Mesodermal cell (in vitro differentiated cells): ENCODE measurements around the gene SURF6.
"Not testable (repeated sequence)": the region's sequence is repeated elsewhere in the genome, so short reads cannot be mapped to it uniquely, and the experiment has no call there.

Experiments used
- H3K27ac ChIP-seq: 2 replicates; pipeline ENCODE4 v1.7.0; 2013; ENCODE audit warnings: mild to moderate bottlenecking, low read depth, low read length, moderate library complexity; ENCODE audit not compliant: severe bottlenecking
- H3K36me3 ChIP-seq: 2 replicates; pipeline ENCODE4 v1.7.1; 2013; ENCODE audit warnings: mild to moderate bottlenecking, low read length, moderate library complexity; ENCODE audit not compliant: control insufficient read depth, insufficient read depth
- H3K4me1 ChIP-seq: one replicate; pipeline ENCODE4 v1.7.1; 2013; ENCODE audit warnings: mild to moderate bottlenecking, low read length; ENCODE audit not compliant: insufficient read depth, control insufficient read depth, poor library complexity, severe bottlenecking
- H3K4me3 ChIP-seq: 2 replicates; pipeline ENCODE4 v1.7.0; 2013; ENCODE audit warnings: low read length, control low read depth, mild to moderate bottlenecking; ENCODE audit not compliant: insufficient read depth, poor library complexity, severe bottlenecking; ENCODE audit errors: extremely low read depth
- H3K9me3 ChIP-seq: 2 replicates; pipeline ENCODE4 v1.7.1; 2013; ENCODE audit warnings: mild to moderate bottlenecking, low read length, moderate library complexity; ENCODE audit not compliant: control insufficient read depth
- WGBS, 2 experiments: methylation state at CpG; one replicate each; pipeline ENCODE4 v1.1.5; 2013; ENCODE audit warnings: missing lambda C conversion rate in 2 of 2; ENCODE audit not compliant: insufficient coverage in 2 of 2; 5-methylcytosine and 5-hydroxymethylcytosine counted together

SURF6 gene

DNA sequence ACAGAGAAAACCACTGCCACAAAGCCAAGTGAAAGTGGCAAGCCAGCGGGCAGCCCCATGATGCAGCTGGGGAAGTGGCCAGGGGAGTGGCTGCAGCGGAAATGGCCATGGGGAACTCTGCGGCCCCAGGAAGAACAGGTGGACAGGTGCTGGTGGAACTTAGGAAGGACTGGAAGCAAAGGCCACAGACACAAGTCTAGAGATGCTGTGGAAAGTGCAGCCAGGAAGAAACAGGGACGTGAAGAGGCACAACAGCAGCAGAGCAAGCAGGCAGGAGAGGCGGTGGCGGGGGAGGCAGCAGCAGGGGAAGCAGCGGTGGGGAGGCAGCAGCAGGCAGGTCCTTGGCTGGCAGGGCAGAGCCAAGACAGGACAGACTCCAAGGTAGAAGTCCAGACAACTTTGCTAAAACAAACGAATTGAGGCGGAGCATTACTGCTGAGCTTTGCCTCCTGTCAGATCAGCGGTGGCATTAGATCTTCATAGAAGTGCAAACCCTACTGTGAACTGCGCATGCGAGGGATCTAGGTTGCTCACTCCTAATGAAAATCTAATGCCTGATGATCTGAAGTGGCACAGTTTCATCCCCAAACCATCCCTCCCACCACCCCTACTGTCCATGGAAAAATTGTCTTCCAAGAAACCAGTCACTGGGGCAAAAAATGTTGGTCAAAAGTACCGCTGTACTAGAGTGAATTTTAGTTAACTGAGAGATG, 11.8 kb downstream of the SURF6 start:
- Histone ChIP-seq H3K27ac (no peak overlapping the region), H3K4me1 (no peaks in the 10 kb centered on the region), H3K9me3 (peaks cover 4% of the 10 kb centered on the region), H3K36me3 (no peaks in the 10 kb centered on the region), H3K4me3 (no peak overlapping the region)
- WGBS, 2 experiments, result 80 to 87% methylated on average over 12 to 13 of the region's 13 CpGs

GRCh38 chr9:133323211-133323610, 12.8 kb downstream of the SURF6 start:
- peaks cover 4% of the 10 kb centered on the region for H3K9me3 ChIP-seq
- no peaks in the 10 kb centered on the region for H3K36me3 ChIP-seq
- WGBS, 2 experiments, result 96% methylated on average over 7 to 8 of the region's 10 CpGs
- no peaks in the 10 kb centered on the region for H3K4me1 ChIP-seq
- H3K27ac ChIP-seq, result no peak overlapping the region
- no peak overlapping the region for H3K4me3 ChIP-seq

DNA sequence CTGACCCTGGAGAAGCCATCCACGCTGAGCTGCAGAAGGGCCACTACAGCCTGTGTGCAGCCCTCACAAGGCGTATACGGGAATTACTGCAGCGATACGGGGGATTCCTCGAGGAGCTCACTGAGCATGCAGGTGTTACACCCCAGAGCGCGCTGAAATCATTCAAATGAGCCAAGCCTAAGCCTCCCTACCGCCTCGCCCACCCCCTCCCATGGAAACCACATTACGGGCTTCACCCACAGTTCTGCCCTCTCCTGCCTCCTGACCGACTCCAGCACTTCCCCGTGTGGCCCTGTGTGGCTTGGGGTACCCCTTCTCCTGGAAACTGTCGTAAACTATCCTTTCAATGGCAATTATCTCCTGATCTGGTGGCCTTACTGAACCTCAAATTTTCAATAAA, 13.3 kb downstream of the SURF6 start:
- H3K36me3 ChIP-seq, result no peaks in the 10 kb centered on the region
- H3K4me1 ChIP-seq, result no peaks in the 10 kb centered on the region
- H3K4me3 ChIP-seq, result no peak overlapping the region
- H3K27ac ChIP-seq, result no peak overlapping the region
- peaks cover 4% of the 10 kb centered on the region for H3K9me3 ChIP-seq
- 87 to 89% methylated on average over 11 to 14 of the region's 14 CpGs for WGBS, 2 experiments

GRCh38 chr9:133321411-133321935, 14.5 kb downstream of the SURF6 start:
- WGBS, 2 experiments, result 84 to 91% methylated on average over 6 to 11 of the region's 13 CpGs
- no peak overlapping the region for H3K4me3 ChIP-seq
- H3K9me3 ChIP-seq, result peaks cover 4% of the 10 kb centered on the region
- H3K27ac ChIP-seq, result no peak overlapping the region
- no peaks in the 10 kb centered on the region for H3K36me3 ChIP-seq
- H3K4me1 ChIP-seq, result no peaks in the 10 kb centered on the region

GRCh38 chr9:133320421-133320881, 15.5 kb downstream of the SURF6 start:
- H3K4me1 ChIP-seq, result no peaks in the 10 kb centered on the region
- WGBS, 2 experiments, result 83 to 86% methylated on average over 10 to 13 of the region's 13 CpGs
- H3K9me3 ChIP-seq, result peaks cover 4% of the 10 kb centered on the region
- H3K4me3 ChIP-seq, result no peak overlapping the region
- no peak overlapping the region for H3K27ac ChIP-seq
- no peaks in the 10 kb centered on the region for H3K36me3 ChIP-seq

- not testable (repeated sequence) for H3K36me3 ChIP-seq, H3K4me3 ChIP-seq, H3K9me3 ChIP-seq, H3K27ac ChIP-seq, H3K4me1 ChIP-seq
- WGBS, 2 experiments, result 86 to 91% methylated on average over 3 to 7 of the region's 13 CpGs
These were observed 18.4 kb downstream of the SURF6 start for GRCh38 chr9:133317551-133317950.

GRCh38 chr9:133315997-133316396, 20.0 kb downstream of the SURF6 start:
- Histone ChIP-seq H3K36me3 (no peaks in the 10 kb centered on the region), H3K4me1 (no peaks in the 10 kb centered on the region), H3K4me3 (no peak overlapping the region), H3K9me3 (no peaks in the 10 kb centered on the region), H3K27ac (no peak overlapping the region)
- WGBS, 2 experiments, result no CpG with 5 or more reads among the region's 2 CpGs

- H3K9me3 ChIP-seq, result no peaks in the 10 kb centered on the region
- H3K27ac ChIP-seq, result no peak overlapping the region
- H3K36me3 ChIP-seq, result no peaks in the 10 kb centered on the region
- no peaks in the 10 kb centered on the region for H3K4me1 ChIP-seq
- 82% methylated on average over 6 of the region's 6 CpGs; no CpG with 5 or more reads in 1 of the 2 experiments for WGBS, 2 experiments
- no peak overlapping the region for H3K4me3 ChIP-seq
These were observed 26.4 kb downstream of the SURF6 start for GRCh38 chr9:133309608-133310007.

DNA sequence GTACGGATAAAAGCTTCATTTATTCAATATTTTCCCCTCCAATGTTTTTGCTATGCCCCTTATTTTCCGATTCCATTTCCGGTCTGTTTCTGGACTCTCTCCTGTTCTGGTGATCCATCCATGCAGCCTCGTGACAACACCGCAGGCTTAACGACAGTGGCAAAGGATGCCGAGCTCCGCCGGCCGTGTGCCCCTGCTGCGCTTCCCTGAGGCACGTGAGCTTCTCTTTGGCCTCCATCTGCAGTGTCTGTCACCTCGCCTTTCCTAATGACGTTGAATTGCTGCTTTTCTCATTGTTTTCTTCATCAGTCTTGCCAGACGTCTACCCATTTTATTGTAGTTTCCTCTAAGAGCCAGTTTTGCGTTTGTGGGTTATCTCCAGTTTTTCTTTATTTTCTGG, 28.7 kb downstream of the SURF6 start:
- 83 to 92% methylated on average over 14 of the region's 16 CpGs for WGBS, 2 experiments
- no peaks in the 10 kb centered on the region for H3K36me3 ChIP-seq
- no peak overlapping the region for H3K27ac ChIP-seq

GRCh38 chr9:133306242-133307204, 29.5 kb downstream of the SURF6 start:
- no peaks in the 10 kb centered on the region for H3K36me3 ChIP-seq
- H3K4me3 ChIP-seq, result no peak overlapping the region
- no peaks in the 10 kb centered on the region for H3K9me3 ChIP-seq
- 89 to 91% methylated on average over 28 to 30 of the region's 31 CpGs for WGBS, 2 experiments
- H3K27ac ChIP-seq, result no peak overlapping the region
- no peaks in the 10 kb centered on the region for H3K4me1 ChIP-seq

More for the DNA sequence above, 28.7 kb downstream of the SURF6 start:
- Histone ChIP-seq H3K9me3 (no peaks in the 10 kb centered on the region), H3K4me1 (no peaks in the 10 kb centered on the region), H3K4me3 (no peak overlapping the region)
